NCI-H526 (cell line): ENCODE results near the gene SYAP1.
"Not testable (repeated sequence)": the region's sequence is repeated elsewhere in the genome, so short reads cannot be mapped to it uniquely, and the experiment has no call there.

Experiments
- DNase-seq, 2 experiments: peaks; one replicate each; lab custom pipeline; 2025; lab: John Stamatoyannopoulos, UW

Gene SYAP1, protein sequence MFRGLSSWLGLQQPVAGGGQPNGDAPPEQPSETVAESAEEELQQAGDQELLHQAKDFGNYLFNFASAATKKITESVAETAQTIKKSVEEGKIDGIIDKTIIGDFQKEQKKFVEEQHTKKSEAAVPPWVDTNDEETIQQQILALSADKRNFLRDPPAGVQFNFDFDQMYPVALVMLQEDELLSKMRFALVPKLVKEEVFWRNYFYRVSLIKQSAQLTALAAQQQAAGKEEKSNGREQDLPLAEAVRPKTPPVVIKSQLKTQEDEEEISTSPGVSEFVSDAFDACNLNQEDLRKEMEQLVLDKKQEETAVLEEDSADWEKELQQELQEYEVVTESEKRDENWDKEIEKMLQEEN

DNA sequence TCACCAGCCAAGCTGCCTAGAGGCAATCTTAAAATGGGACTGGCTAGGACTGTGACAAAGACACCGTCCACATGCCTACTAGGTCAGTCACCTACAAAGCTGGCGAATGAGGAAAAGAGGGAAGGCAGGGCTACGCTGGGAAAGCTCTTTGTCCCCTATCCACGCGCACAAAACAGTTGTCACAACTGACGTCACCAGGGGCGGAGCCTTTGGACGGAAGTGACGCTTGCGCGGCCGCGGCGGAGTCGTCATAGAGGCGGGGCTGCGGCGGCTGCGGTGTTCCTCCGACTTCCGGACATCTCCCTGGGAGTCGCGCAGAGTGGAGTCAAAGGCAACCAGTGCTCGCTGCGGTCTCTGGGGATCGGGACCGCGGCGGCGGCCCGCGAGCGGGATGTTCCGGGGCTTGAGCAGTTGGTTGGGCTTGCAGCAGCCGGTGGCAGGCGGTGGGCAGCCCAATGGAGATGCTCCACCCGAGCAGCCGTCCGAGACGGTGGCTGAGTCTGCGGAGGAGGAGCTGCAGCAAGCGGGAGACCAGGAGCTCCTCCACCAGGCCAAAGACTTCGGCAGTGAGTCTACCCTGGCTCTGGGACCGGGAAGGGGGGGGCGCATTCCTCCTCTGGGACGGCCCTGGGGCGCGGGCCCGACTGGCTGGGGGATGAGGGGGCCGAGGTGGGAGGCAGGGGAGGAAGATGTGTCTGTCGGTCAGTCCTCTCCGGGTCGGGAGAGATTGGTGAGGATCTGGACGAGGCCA is at the start of gene SYAP1:
Gene SYAP1, plus strand, starts transcription at position 279 of the 751 bp plus-strand sequence. Its CDS starts 113 bp downstream, at position 392.
- DNase-seq, result peak; percentile 93 to 98

GRCh38 chrX:16671005-16671404 is 48.4 kb upstream of the SYAP1 start:
- DNase-seq, result peak; percentile 29 to 62

GRCh38 chrX:16678689-16679088 is 40.7 kb upstream of the SYAP1 start:
- no peak for DNase-seq

DNA sequence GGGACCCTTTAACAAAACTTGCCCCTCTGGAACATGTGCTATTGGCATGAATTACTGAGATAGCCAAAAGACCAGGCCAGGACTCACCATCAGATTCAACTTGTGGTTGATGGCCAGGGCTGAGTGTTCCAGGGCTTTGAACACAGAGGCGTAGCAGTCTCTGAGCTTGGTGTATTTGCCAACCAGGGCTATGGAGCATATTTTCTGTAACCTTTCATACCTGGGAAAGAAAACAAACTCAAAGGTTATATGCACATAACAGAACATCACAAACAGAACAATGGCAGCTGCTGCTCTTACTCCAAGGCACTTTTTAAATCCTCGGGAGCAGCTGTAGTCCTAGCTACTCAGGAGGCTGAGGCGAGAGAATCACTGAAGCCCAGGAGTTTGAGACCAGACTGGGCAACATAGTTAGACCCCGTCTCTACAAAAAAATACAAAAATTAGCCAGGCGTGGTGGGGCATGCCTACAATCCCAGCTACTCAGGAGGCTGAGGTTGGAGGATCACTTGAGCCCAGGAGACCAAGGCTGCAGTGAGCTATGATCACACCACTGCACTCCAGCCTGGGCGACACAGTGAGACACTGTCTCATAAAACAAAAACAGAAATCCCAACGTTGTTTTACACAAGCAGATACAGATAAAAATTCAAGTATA is 36.3 kb upstream of the SYAP1 start:
- no peak for DNase-seq

- DNase-seq, result no peak
Observed at GRCh38 chrX:16687514-16687913, 31.9 kb upstream of the SYAP1 start.

DNA sequence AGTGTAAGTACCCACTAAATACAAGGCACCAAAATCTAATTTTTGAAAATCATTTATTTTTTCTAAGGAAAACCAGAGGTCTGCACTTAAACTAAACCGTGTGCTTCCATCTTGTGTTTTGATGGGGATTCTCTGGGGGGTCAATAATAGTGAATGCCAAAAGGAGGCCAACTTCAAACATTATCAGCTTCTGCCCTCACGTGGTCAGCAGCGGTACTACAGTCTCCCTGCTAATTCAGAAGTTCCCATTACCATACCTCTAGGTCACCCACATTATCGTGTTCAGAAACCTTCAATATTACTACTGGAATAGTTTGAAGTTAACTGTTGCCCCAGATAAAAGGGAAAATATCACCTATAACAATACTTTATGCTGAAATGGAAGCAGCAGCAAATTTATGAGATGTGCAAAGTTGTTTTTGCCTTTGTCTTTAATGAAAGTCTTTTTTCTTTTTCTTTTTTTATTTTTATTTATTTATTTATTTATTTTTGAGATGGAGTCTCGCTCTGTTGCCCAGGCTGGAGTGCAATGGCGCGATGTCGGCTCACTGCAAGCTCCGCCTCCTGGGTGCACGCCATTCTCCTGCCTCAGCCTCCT is 24.2 kb upstream of the SYAP1 start:
- peak in 1 of 2 experiments; percentile 68 for DNase-seq

- no peak for DNase-seq
Observed at GRCh38 chrX:16696956-16697355, 22.5 kb upstream of the SYAP1 start.

DNA sequence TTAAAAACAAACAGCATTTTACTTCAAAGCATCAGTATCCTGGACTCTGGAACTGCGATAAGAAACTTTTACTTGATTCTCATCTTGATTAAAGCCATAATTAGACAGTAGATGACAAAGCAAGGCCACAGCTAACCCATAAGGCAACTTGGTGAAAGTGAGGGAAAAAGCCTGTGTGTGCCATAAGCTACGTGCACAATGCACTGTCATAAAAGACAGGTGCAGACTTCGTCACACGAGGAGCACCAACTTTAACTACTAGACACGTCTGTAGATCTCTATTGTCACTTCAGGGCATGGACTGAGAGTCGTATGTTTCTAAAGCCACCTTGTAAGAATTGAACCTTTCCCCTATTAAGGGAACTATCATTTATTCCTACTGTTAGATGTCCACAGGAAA is 20.0 kb upstream of the SYAP1 start:
- DNase-seq, result no peak

DNA sequence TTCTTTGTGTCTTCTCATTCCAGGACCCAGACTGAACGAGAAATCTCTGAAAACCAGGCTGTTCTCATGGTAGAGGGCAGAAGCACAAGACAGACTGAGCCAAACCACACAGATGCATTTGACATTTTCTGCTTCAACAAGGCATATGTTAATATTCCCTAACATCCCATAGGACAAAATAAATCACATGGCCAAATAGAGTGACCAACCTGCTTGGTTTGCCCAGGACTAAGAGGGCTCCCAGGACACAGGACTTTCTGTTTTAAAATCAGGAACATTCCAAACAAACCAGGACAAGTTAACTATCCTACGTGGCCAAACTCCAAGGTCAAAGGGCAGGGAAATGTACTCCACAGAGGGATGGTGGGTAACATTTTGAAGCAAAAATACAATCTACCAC is 18.7 kb upstream of the SYAP1 start:
- DNase-seq, result no peak

- no peak for DNase-seq
Observed at GRCh38 chrX:16702700-16703599, 16.5 kb upstream of the SYAP1 start.

- DNase-seq, result no peak
Observed at GRCh38 chrX:16705370-16705769, 14.0 kb upstream of the SYAP1 start.

DNA sequence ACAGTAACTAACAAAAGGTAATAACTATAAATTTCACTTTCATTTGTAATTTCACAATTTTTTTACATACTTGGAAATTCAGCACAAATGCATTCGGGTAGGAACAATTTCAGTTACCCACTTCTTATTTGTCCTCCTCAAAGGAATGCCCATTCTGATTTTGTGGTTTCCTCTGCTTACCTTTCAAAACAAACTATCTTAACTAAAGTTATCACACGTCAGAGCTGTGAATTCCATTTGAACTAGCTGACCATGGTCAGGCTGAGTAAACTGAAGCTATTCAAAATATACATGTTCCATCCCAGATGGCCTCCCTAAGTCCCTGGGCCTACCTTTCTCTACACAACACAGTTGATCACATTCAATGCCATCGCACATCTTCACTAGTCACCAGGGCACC is 11.4 kb upstream of the SYAP1 start:
- DNase-seq, result no peak

GRCh38 chrX:16711219-16711811 is 8.1 kb upstream of the SYAP1 start:
- DNase-seq, result peak; percentile 12 to 19

DNA sequence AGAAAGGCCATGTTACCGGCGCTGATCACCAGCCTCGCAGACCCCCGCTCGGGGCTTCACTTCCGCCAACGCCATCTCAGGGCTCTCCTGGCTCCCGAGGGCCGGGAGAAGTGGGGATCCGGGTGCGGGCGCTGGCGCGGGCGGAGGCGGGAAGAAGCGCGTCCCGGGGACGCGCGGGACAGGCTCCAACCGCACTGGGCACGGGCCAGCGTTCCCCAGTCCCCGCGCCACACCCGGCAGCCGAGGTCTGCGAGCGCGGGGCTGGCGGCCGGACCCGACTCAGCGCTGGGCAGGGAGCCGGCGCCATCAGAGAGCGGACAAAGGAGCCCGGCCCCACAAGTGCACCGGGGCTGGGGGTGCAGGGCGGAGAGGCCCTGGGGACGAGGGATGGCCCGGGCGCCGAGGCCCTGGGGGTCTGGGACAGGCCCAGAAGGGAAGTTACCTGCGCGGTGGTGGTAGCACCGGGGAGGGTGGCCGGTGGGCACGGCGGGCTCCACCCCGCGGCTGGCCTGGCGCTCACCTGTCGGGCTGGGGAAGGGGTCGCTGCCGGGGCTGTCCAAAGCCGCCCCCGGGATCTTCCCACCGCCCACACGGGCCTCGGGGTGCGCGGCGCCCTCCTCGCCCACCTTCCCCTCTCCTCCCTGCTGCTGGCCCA is 7.4 kb upstream of the SYAP1 start:
- peak in 1 of 2 experiments; percentile 67 for DNase-seq

DNA sequence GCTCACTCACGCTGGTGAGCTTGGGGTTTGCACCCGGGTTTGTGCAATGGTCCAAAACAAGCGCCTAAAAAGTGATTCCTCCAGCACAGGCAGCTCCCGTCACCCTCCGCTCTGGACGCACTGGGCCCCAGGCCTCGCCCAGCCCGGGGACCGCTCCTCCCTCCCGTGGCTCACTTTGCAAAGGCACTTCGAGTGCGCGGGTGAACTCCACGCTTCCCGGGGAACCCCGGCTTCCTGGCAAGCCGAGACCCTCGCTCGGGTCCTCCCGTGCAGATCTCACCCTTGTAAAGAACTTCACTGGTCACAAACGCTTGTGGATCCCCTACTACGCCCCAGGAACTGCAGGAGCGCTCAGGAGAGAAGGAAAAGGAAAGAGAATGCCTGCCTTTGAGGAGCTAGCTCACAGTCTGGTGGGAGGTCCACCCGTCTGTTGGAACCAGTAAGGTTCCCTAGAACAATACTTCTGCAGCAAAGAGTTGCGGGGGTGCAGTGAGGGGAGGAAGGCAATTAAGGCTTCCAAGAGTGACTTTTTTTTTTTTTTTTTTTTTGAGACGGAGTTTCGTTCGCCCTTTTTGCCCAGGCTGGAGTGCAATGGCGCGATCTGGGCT is 6.8 kb upstream of the SYAP1 start, which contains the start of gene CTPS2:
Gene CTPS2, minus strand, starts transcription at position 122 of the 608 bp plus-strand sequence. CDS start 9,767 bp downstream, outside the sequence.
- peak; percentile 69 to 91 for DNase-seq

- DNase-seq, result no peak
Observed at GRCh38 chrX:16714504-16714903, 4.9 kb upstream of the SYAP1 start.

DNA sequence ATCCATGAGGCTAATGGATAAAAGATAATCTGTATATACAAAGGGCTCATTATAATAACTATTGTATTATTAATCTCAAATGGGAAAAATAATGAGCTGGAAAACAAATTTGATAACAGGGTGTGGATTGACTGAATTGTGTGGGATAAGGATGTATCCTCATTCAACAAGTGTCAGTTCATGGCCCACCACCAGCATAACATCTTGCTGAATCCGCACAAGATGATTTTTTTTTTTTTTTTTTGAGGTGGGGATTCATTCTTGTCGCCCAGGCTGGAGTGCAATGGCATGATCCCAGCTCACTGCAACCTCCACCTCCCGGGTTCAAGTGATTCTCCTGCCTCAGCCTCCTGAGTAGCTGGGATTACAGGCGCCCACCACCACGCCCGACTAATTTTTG is 3.8 kb upstream of the SYAP1 start:
- DNase-seq, result not testable (repeated sequence)

GRCh38 chrX:16716451-16716850 is 3.0 kb upstream of the SYAP1 start:
- not testable (repeated sequence) for DNase-seq

GRCh38 chrX:16718824-16719333 is 533 bp upstream of the SYAP1 start:
- DNase-seq, result no peak

DNA sequence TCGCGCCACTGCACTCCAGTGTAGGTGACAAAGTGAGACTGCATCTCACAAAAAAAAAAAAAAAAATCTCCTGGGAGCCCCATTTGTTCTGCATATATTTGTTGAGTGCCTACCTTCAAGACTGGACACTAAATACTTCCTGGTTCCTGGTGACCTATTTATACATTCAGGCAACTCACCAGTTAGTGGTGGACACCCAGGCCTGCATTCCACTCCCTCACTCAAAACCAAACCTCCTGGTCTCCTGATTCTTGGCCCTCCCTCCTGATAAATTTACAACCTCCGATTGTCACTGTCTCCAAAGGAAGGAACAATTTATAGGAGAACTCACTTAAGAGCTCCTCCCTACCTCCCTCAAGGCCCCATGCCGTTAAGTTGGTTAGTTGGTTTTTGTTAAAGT is 3.1 kb downstream of the SYAP1 start:
- no peak for DNase-seq
